ENCODE measurements around the gene RPTOR. TPM values are rescaled to one million over a fixed set of nuclear protein-coding genes. Genes with fewer than 3 reads are reported as not detected.

Gene RPTOR
- polyA plus RNA-seq, 1 donor (not counting 4 experiments of a cell fraction or from before 2014, with no cell fraction given): 4.0 TPM

DNA sequence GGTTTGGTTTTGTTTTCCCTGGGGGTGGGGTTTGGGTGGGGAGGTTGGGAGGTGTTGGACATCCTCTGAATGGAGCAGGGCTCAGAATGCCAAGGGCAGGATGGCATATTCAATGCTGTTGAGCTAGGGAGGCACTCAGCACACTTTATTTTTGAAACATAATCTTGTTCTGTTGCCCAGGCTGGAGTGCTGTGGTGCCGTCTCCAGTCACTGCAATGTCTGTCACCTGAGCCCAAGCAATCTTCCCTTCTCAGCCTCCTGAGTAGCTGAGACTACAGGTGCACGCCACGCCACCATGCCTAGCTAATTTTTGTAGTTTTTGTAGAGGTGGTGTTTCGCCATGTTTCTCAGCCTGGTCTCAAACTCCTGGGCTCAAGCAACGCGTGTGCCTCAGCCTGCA, 186.1 kb downstream of the RPTOR start:
- Histone ChIP-seq H3K9ac (ENCODE audit: control insufficient read depth, extremely low read depth, insufficient read depth, low read length) (no peak overlapping the region), H3K4me1 (ENCODE audit: control insufficient read depth, extremely low read depth, insufficient read depth, low read length) (peaks cover 2% of the 10 kb centered on the region), H4K20me1 (ENCODE audit: control insufficient read depth, extremely low read depth, insufficient read depth, low read length) (no peaks in the 10 kb centered on the region), H2AFZ (ENCODE audit: control insufficient read depth, low read length) (no peak overlapping the region), H3K4me3 (ENCODE audit: control insufficient read depth in 2 of 3, extremely low read depth in 1 of 3, insufficient read depth in 2 of 3, low read depth in 1 of 3, low read length in 3 of 3) (no peak overlapping the region), H3K36me3 (ENCODE audit: control insufficient read depth in 2 of 2, extremely low read depth in 1 of 2, insufficient read depth in 2 of 2, low read length in 2 of 2) (peaks cover 2 to 7% of the 10 kb centered on the region in 2 experiments), H3K27me3 (ENCODE audit: control insufficient read depth, extremely low read depth, insufficient read depth, low read length) (no peaks in the 10 kb centered on the region), H3K27ac (ENCODE audit: control insufficient read depth, insufficient read depth, low read length) (no peak overlapping the region), H3K4me2 (ENCODE audit: control insufficient read depth, extremely low read depth, insufficient read depth, low read depth, low read length) (no peak overlapping the region), H3K79me2 (ENCODE audit: control insufficient read depth, insufficient read depth, low read length) (peaks cover 14% of the 10 kb centered on the region), H3K9me3 (ENCODE audit: control insufficient read depth, low read depth, low read length) (no peaks in the 10 kb centered on the region), H3K9me1 (ENCODE audit: control insufficient read depth, extremely low read depth, insufficient read depth, low read length) (no peaks in the 10 kb centered on the region)
- TF ChIP-seq EZH2 (IDR thresholded peaks at IDR 0.05; ENCODE audit: low read length): no peak
- TF ChIP-seq, protein P1, sequence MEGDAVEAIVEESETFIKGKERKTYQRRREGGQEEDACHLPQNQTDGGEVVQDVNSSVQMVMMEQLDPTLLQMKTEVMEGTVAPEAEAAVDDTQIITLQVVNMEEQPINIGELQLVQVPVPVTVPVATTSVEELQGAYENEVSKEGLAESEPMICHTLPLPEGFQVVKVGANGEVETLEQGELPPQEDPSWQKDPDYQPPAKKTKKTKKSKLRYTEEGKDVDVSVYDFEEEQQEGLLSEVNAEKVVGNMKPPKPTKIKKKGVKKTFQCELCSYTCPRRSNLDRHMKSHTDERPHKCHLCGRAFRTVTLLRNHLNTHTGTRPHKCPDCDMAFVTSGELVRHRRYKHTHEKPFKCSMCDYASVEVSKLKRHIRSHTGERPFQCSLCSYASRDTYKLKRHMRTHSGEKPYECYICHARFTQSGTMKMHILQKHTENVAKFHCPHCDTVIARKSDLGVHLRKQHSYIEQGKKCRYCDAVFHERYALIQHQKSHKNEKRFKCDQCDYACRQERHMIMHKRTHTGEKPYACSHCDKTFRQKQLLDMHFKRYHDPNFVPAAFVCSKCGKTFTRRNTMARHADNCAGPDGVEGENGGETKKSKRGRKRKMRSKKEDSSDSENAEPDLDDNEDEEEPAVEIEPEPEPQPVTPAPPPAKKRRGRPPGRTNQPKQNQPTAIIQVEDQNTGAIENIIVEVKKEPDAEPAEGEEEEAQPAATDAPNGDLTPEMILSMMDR (optimal IDR thresholded peaks at IDR 0.05 in 1 of 3, IDR thresholded peaks at IDR 0.05 in 1 of 3, conservative IDR thresholded peaks at IDR 0.05 in 1 of 3; ENCODE audit: extremely low read depth in 1 of 3, insufficient read depth in 2 of 3, low read length in 3 of 3): no peak
- no peak for FAIRE-seq
- no peak for DNase-seq (ENCODE audit: low read depth, low spot score)
- dilution Hi-C loops (cut with MboI; ENCODE audit: extremely low pct_ligation_motif_present, low sequenced_read_pairs): no loop called here

DNA sequence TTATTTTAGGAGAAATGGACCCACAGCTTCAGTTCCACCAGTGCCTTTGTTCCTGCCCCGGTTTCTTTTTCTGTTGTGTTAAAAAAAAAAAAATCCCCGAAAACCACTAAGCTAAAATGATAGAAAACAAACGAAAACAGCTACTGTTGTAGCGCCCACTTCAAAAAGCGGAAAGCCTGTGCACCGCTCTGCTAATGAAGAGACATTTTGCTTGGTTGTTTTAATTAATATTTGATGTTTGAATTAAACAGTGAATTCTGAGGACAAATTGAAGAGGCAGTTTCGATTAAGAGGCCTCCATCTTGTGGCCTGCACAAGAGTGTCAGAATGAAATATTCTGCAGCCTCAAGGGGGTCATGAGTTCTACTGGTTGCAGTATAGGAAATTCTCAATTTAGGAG, 186.7 kb downstream of the RPTOR start:
- H3K9ac ChIP-seq (ENCODE audit: control insufficient read depth, extremely low read depth, insufficient read depth, low read length): no peak overlapping the region
- no peak for TF ChIP-seq EZH2 (IDR thresholded peaks at IDR 0.05; ENCODE audit: low read length)
- TF ChIP-seq, protein P1 (optimal IDR thresholded peaks at IDR 0.05 in 1 of 3, IDR thresholded peaks at IDR 0.05 in 1 of 3, conservative IDR thresholded peaks at IDR 0.05 in 1 of 3; ENCODE audit: extremely low read depth in 1 of 3, insufficient read depth in 2 of 3, low read length in 3 of 3): no peak

More for the DNA sequence above, 186.7 kb downstream of the RPTOR start:
- H3K4me1 ChIP-seq (ENCODE audit: control insufficient read depth, extremely low read depth, insufficient read depth, low read length): no peaks in the 10 kb centered on the region
- H3K4me3 ChIP-seq (ENCODE audit: control insufficient read depth in 2 of 3, extremely low read depth in 1 of 3, insufficient read depth in 2 of 3, low read depth in 1 of 3, low read length in 3 of 3): no peak overlapping the region
- H3K4me2 ChIP-seq (ENCODE audit: control insufficient read depth, extremely low read depth, insufficient read depth, low read depth, low read length): no peak overlapping the region
- no peaks in the 10 kb centered on the region for H4K20me1 ChIP-seq (ENCODE audit: control insufficient read depth, extremely low read depth, insufficient read depth, low read length)
- DNase-seq (ENCODE audit: low read depth, low spot score) (no peak), FAIRE-seq (no peak)
- peaks cover 10% of the 10 kb centered on the region for H3K79me2 ChIP-seq (ENCODE audit: control insufficient read depth, insufficient read depth, low read length)
- H2AFZ ChIP-seq (ENCODE audit: control insufficient read depth, low read length): no peak overlapping the region
- peaks cover 2 to 7% of the 10 kb centered on the region in 2 experiments for H3K36me3 ChIP-seq (ENCODE audit: control insufficient read depth in 2 of 2, extremely low read depth in 1 of 2, insufficient read depth in 2 of 2, low read length in 2 of 2)
- no peak overlapping the region for H3K27ac ChIP-seq (ENCODE audit: control insufficient read depth, insufficient read depth, low read length)
- dilution Hi-C loops (cut with MboI; ENCODE audit: extremely low pct_ligation_motif_present, low sequenced_read_pairs): no loop called here
- no peaks in the 10 kb centered on the region for H3K9me1 ChIP-seq (ENCODE audit: control insufficient read depth, extremely low read depth, insufficient read depth, low read length)
- H3K9me3 ChIP-seq (ENCODE audit: control insufficient read depth, low read depth, low read length): no peaks in the 10 kb centered on the region
- H3K27me3 ChIP-seq (ENCODE audit: control insufficient read depth, extremely low read depth, insufficient read depth, low read length): no peaks in the 10 kb centered on the region

Measured in keratinocyte (primary cell).